ENCODE measurements around the gene UBE2N.

GRCh38 chr12:93483151-93483807 is 41.5 kb upstream of the UBE2N start:
- TF ChIP-seq CTCF (IDR thresholded peaks at IDR 0.05) = no peak
- TF ChIP-seq EZH2 (IDR thresholded peaks at IDR 0.05; ENCODE audit: borderline replicate concordance, insufficient read depth, low read depth, low read length, poor library complexity, severe bottlenecking) = no peak
